Ishikawa (cell line): ENCODE data around the gene CPED1.

Source experiments
- CEBPB ChIP-seq: IDR thresholded peaks from 2 replicates; pipeline ENCODE4 v1.6.1; 2012
- CREB1 ChIP-seq: IDR thresholded peaks from 2 replicates; pipeline ENCODE4 v1.6.1; 2012; ENCODE audit warnings: low read depth
- EGR1 ChIP-seq: IDR thresholded peaks from 2 replicates; pipeline ENCODE4 v1.6.1; 2012
- EP300 ChIP-seq: IDR thresholded peaks from 2 replicates; pipeline ENCODE4 v1.6.1; 2012; ENCODE audit warnings: borderline replicate concordance
- FOXM1 ChIP-seq: IDR thresholded peaks from 2 replicates; pipeline ENCODE4 v1.6.1; 2012; ENCODE audit warnings: low read depth, borderline replicate concordance
- MAX ChIP-seq: IDR thresholded peaks from 2 replicates; pipeline ENCODE4 v1.6.1; 2012
- NFIC ChIP-seq: IDR thresholded peaks from 2 replicates; pipeline ENCODE4 v1.6.1; 2012
- RAD21 ChIP-seq: IDR thresholded peaks from 2 replicates; pipeline ENCODE4 v1.6.1; 2012; ENCODE audit warnings: low read depth
- REST ChIP-seq: IDR thresholded peaks from 2 replicates; pipeline ENCODE4 v1.6.1; 2012; ENCODE audit warnings: low read depth, mild to moderate bottlenecking
- TAF1 ChIP-seq: IDR thresholded peaks from 2 replicates; pipeline ENCODE4 v1.6.1; 2012; ENCODE audit warnings: low read depth, mild to moderate bottlenecking
- TCF12 ChIP-seq: IDR thresholded peaks from 2 replicates; pipeline ENCODE4 v1.6.1; 2012; ENCODE audit warnings: low read depth
- TEAD4 ChIP-seq: IDR thresholded peaks from 2 replicates; pipeline ENCODE4 v1.6.1; 2012
- USF1 ChIP-seq: IDR thresholded peaks from 2 replicates; pipeline ENCODE4 v1.6.1; 2012
- YY1 ChIP-seq: IDR thresholded peaks from 2 replicates; pipeline ENCODE4 v1.6.1; 2012; ENCODE audit warnings: low read depth
- ZBTB7A ChIP-seq: IDR thresholded peaks from 2 replicates; pipeline ENCODE4 v1.6.1; 2012; ENCODE audit warnings: low read depth

The CPED1 gene

GRCh38 chr7:121139427-121139826, 150.9 kb downstream of the CPED1 start:
- no peak for TF ChIP-seq FOXM1
- TF ChIP-seq REST: no peak
- TF ChIP-seq USF1: no peak
- TF ChIP-seq NFIC: no peak

DNA sequence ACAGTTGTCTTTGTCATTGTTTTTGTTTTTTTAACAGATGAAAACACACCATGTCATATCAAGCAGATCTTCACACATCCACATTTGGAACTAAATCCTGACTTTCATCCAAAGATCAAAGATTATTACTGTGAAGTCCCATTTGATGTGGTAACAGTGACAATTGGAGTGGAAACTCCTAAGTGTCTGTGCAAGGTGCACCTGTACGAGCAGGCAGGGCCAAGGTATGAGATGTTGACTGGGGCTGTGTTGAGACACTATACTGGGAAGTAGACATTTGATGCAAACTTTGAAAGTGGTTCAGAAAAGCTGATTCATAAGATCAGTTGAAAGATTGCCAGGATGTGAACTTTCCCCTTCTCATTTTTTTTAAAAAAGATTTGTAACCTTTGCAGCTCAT, 152.3 kb downstream of the CPED1 start:
- TF ChIP-seq USF1: no peak
- TF ChIP-seq CREB1: no peak
- no peak for TF ChIP-seq EP300
- TF ChIP-seq YY1: no peak
- no peak for TF ChIP-seq CEBPB
- TF ChIP-seq FOXM1: no peak

DNA sequence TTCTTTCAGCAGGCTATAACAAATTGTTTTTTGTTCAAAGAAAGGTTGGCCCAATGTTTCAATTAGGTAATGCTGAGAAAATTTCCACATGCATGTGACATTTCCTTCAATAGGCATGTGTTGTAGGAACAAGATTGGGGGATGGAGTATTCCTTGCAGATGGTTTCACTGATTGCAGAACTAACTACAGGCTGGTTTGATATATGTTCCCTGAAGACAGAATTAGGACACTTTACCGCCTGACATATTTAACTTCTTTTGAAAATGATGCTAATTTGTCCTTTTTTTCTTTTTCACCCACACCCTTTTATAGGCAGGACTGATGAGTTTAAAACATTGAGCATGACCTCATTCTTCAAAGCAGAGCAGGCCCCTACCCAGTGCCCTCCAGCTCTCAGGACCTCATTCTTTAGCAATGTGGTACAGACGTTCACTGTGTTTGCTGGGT, 163.3 kb downstream of the CPED1 start:
- TF ChIP-seq EGR1 (no peak), TAF1 (no peak), MAX (no peak), RAD21 (no peak), TEAD4 (no peak), NFIC (no peak), REST (no peak), ZBTB7A (no peak), USF1 (no peak), FOXM1 (no peak), CEBPB (no peak), TCF12 (no peak), CREB1 (no peak), EP300 (no peak)

DNA sequence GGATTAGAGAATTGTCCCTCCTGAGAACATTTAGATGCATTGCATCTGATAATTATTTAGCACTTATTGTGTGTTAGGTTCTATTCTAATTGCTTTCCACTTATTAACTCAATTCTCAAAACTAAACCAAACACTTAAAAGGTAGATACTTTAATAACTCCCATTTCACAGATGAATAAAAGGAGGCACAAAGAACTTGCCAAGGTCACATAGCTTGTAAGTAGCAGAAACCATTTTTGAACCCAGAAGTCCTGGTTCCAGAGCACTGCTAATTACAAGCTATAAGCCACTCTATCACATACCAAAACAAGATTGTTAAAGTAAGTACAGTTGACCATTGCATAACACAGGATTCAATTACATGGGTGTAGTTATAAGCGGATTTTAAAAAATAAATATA, 164.9 kb downstream of the CPED1 start:
- no peak for TF ChIP-seq EP300
- TF ChIP-seq TAF1: no peak
- no peak for TF ChIP-seq EGR1
- no peak for TF ChIP-seq REST
- no peak for TF ChIP-seq CEBPB
- no peak for TF ChIP-seq ZBTB7A
- no peak for TF ChIP-seq TCF12
- no peak for TF ChIP-seq TEAD4
- TF ChIP-seq CREB1: no peak

DNA sequence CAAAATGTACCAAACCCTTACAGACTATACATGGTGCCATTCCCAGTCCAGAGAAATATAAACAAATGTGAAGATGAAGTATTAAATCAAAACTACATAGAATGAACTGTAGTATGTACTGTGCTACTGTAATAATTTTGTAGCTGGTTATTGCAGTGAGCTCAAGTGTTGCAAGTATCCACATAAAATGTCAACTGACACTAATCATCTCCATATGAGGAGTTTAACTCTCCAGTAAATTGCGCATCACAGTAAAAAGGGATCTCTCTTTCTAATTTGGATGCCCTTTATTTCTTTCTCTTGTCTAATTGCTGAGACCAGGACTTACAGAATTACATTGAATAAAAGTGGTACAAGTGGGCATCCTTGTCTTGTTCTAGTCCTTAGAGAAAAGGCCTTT, 165.5 kb downstream of the CPED1 start:
- TF ChIP-seq CREB1 (no peak), YY1 (no peak), MAX (no peak), NFIC (no peak), EP300 (no peak), TEAD4 (no peak), USF1 (no peak), FOXM1 (no peak), TAF1 (no peak), TCF12 (no peak), REST (no peak), EGR1 (no peak), ZBTB7A (no peak), RAD21 (no peak), CEBPB (no peak)
